Dedifferentiated amniotic fluid mesenchymal stem cell (primary cell): ENCODE data around the gene PSMA6.
"Not testable (repeated sequence)": the region's sequence is repeated elsewhere in the genome, so short reads cannot be mapped to it uniquely, and the experiment has no call there.

Experiments
- DNase-seq: peaks from one replicate; pipeline ENCODE4 v3.0.0-alpha.2; 2016; ENCODE audit errors: extremely low spot score

The PSMA6 gene

DNA sequence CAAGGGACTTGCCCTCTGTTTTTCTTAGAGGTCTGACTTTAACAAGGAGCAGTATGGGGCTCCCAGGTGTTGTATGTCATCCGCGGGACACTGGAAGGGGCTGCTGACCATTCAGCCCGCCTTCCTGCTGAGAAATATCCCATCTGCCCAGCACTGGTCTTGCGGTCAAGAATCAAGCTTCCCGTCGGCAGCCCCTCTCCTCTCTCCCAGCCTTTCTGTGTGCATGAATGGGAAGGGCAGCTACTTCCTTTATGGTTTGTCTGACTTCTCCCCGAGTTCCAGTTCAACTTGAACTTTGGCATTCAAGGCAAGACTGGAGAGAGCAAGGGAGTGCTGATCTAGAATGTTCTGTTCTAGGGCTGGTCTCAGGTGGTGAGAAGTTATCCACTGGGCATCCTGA lies 51.5 kb downstream of the PSMA6 start:
- no peak for DNase-seq

DNA sequence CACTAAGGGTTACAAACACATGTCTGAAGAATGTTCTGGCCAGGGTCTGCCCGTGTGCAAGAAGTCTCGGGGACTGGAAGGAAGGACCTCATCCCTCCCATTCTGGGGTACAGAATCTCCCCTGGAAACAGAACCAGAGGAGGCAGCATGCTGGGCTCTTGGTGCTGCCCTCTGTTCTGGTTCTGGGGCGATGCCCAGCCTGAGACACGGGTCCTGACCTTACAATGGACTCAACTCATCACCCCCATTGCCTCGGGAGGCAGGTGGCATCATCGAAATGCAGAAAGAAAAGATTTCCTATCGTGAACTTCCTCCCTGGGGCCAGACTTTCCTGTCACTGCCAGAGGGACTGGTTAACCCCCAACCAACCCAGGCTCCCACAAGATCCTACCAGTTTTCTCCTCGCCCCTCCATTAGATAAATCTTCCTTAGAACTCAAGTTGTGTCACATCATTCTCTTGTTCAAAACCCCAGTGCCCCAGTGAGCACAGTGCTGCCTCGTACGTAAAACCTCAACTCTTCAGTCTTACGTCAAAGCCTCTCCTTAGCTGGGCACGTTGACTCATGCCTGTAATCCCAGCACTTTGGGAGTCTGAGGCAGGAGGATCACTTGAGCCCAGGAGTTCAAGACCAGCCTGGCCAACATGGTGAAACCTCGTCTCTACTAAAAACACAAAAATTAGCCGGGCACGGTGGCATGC lies 52.1 kb downstream of the PSMA6 start:
- DNase-seq, result no peak

DNA sequence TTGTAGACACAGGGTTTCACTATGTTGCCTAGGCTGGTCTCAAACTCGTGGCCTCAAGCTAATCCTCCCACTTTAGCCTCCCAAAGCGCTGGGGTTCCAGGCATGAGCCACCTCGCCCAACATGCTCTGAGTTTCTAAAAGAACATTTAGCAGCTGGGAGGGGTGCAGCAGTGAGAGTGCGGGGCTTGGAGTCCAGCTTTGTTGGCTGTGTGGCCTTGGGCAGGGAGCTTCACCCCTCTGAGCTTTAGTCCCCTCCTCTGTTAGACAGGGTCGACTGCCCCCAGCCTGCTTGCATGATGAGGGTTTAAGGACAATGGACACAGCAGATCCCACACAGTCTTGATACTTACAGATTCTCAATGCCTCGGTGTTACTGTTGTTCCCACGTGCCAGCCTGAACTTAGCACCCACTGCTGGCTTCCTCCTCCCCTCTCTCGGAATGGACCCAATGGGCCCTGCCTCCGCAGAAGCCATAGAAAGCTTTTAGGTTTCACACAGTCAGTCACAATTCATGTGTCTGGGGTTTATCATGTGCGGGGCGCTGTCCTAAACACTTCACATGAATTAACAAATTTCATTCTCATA lies 54.6 kb downstream of the PSMA6 start:
- no peak for DNase-seq

DNA sequence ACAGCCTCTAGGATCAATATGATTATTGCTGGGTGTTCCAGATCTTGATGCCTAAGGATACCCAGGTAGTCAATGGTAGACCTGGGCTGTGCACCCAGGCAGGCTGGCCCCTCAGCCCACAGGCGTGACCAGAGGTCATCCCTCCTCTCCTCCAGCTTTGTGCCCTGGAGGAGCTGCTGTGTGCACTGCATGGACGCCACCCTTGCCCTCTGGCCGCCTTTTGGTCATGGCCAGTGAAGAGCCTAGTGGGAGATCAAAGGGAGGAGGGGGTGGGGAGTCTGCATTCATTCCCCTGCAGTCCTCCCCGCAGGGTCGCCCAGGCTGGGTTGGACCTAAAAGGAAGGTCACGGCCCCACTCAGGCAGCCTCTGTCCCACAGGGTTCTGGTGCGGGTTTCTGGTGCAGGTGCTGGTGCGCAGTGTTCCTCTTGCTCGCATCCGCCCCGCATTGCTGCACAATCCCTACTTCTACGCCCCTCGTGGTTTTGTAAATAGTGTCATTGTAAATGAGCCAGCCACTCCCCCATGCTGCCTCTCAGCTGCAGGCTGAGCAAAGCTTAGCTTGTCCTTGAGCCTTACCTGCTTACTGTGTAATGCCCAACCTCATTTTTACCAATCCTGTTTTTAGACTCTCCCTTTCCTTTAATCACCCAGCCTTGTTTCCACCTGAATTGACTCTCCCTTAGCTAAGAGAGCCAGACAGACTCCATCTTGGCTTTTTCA lies 55.3 kb downstream of the PSMA6 start:
- DNase-seq, result no peak

DNA sequence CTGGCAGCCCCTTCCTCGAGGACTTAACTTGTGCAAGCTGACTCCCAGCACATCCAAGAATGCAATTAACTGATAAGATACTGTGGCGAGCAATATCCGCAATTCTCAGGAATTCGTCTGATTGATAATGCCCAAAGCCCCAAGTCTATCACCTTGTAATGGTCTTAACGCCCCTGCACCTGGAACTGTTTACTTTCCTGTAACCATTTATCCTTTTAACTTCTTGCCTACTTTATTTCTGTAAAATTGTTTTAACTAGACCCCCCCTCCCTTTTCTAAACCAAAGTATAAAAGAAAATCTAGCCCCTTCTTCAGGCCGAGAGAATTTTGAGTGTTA lies 55.8 kb downstream of the PSMA6 start:
- DNase-seq, result not testable (repeated sequence)

DNA sequence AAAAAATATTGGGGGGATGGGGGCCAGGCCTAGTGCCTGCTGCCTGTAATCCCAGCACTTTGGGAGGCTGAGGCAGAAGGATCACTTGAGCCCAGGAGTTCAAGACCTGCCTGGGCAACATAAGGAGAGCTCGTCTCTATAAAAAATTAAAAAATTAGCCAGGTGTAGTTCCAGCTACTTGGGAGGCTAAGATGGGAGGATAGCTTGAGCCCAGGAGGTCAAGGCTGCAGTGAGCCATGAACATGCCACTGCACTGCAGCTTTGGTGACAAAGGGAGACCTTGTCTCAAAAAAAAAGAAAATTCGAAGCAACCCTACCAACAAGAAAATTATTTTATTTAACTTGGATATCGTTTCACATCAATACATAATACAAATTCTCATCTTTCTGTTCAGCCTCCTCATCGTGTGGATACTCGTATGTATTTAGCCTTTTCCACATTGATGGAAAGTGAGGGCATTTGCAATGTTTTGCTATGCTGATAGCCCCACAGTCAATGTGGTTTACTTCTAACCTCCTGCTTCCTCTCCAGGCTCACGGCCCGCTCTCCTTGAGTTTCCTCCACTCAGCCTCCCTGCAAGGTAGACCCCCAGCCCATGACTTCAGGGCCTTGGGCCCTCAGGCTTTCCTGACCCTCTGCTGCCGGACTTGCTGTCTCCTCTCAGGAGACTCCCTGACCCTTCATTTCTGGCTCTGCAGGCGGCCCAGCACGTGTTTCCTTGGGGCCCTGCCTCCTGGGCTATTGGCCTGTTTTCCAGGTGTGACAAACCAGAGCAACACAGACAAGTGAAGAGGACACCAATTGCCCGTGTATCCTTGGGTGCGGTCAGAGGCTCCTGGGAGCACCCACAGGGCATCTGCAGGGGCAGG lies 57.5 kb downstream of the PSMA6 start:
- no peak for DNase-seq

DNA sequence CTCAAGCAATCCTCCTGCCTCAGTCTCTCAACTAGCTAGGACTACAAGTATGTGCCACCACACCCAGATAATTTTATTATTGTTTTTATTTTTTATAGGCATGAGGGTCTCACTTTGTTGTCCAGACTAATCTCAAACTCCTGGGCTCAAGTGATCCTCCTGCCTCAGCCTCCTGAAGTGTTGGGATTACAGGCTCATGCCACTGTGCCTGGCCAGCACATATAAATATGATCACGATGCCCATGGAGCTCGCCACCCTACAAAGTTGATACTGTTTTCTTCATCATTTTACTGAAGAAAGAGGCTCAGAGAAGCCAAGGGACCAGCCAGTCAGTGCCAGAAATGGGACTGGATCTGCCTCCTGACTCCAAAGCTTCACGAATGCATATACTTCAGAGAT lies 59.3 kb downstream of the PSMA6 start:
- DNase-seq, result no peak

DNA sequence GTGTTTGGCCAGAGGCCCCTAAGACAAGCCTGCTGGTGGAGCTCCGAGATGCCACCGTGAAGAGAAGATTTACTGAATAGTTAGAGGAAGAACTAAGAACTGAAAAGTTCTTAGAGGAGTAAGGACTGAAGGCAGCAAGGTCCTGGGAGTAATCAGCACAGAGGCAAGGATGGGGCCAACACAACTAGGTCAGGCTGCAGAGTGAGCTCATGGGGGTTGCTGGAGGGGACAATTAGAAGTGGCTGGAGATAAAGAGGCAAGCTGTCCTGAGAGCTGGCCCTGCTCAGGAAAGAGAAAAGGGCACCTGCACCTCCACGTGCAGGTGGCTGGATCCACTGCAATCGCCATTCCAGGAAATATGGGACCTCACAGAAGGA lies 59.7 kb downstream of the PSMA6 start:
- no peak for DNase-seq

DNA sequence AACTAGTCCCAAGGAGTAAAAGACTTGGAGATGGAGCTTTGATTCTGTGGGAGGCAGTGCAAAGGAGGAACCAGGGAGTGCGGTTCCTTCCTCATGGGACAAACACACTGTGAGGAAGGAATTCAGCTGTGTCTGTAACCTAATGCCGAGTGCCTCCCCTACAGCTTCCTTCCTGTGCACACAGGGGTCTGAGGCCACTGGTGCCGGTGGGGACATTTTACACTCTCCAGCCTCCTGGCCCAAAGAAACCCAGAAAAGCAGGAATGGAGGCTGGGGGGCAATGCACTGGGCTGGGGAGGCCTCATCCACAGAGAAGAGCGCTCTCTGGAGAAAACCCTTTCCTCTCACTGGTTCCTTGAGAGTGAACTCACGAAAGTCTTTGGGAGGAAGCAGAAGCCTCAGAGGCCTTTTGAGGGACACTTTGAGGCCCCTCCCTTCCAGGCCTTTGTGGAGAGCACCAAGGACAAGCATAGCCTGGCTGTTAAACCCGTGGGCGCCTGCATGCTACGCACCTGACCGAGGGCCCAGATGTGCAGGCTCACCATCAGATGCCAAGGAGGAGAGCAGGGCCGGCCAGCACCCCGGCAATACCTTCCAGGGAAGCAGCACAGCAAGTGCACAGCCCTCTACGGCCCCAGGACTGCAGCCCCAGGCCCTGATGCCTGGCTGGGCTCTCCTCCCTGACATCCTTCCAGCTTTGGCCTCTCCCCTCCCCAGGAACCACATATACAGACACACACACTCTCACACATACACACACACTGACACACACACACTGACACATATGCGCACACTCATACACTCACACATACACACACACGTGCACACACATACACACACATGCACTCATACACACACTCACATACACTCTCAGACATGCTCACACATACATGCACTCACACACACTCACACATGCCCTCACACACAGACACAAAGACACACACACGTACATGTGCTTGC lies 60.4 kb downstream of the PSMA6 start:
- no peak for DNase-seq

DNA sequence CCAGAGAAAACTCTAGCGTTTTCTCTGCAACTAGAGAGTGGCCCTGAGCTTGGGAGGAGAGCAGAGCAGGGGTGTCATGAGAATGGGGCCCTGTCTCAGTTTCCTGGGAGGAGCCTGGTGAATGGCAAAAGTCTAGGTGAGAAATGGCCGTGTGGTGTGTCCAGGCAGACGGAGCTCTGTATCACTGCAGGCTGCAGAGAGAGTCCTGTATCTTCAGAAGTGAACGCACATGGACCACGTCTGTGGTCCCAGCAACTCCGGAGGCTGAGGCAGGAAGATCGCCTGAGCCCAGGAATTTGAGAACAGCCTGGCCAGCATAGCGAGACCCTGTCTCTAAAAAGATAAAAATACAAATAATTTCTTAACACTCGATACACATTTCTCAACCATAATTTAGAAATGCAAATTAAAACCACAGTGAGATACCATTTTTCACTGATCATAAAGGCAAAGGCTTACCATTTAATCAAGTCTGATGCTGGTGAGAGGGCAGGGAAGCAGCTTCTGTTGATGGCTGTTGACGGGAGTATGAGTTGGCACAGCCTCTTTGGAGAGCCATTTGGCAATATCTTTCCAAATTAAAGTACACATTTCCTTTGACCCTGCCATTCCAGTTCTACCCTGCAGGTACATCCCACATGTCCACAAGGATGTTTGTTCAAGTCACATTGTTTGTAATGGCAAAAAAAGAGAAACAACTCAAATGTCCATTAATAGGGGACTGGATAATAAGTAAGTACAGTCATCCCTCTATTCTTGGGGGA lies 61.4 kb downstream of the PSMA6 start:
- DNase-seq, result no peak

DNA sequence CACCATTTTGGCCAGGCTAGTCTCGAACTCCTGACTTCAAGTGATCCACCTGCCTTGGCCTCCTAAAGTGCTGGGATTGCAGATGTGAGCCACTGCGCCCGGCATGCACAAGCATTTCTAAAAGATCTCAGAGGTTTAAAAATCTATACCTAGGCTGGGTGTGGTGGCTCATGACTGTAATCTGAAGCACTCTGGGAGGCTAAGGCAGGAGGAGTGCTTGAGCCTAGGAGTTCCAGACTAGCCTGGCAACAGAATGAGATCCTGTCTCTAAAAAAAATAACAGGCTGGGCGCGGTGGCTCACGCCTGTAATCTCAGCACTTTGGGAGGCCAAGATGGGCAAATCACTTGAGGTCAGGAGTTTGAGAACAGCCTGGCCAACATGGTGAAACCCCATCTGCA lies 63.1 kb downstream of the PSMA6 start:
- DNase-seq, result not testable (repeated sequence)

DNA sequence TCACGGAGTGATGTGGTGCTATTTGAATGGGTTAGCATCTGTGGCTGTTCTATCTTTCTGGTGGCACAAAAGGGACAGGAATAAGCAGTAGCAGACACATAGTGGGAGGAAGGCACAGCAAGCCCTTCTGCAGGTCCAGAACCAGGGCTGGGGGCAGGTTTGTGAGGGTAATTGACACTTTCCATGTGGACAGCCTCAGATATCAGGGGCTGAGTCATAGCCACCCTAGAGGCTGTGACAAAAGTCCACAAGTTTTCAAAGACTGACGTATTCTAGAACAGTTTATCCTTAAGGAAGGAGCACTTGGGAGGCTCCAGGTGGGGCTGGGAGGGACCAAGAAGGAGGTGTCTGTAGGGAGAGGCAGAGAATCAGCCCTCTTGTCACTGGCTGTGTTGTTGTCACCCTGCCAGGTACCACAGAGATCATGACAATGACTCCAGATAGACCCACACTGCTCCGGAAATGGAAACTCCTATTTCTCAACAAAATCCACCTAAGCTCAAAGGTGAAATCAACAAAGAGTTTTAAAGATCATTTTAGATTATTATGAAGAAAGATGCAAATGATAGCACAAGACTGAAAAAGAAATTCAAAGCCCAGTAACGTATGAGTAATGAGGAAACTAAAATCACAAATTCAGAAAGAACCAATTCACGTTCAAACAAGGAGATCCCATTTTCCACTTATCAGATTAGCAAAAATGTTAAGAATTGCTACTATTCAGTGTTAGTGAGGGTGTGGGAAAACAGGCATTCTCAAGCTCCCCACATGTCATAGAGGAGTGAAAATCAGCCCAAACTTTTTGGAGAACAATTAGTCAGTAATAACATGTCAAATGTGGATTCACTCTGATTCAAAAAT lies 64.0 kb downstream of the PSMA6 start:
- peak; percentile 52 for DNase-seq

DNA sequence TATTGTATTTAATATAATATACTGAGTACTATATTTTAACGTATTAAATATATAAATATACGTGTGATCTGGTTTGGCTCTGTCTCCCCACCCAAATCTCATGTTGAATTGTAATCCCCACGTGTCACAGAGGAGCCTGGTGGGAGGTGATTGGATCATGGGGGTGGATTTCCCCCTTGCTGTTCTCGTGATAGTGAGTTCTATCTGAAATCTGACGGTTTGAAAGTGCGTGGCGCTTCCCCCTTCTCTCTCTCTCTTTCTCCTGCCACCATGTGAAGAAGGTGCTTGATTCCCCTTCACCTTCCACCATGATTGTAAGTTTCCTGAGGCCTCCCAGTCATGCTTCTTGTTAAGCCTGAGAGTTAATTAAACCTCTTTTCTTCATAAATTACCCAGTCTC lies 67.5 kb downstream of the PSMA6 start:
- not testable (repeated sequence) for DNase-seq

DNA sequence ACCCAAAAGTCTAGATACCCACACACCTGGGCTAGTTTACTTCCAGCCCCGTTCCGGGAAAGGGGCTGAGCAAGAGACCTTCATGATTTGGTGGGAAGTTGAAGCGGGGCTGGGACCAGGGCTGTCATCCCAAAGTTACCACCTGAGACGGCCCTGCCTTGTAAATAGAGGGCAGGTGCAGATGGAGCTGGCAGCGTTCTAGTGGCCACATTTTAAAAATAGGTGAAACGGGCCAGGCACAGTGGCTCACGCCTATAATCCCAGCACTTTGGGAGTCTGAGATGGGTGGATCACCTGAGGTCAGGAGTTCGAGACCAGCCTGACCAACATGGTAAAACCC lies 68.9 kb downstream of the PSMA6 start:
- DNase-seq, result no peak

DNA sequence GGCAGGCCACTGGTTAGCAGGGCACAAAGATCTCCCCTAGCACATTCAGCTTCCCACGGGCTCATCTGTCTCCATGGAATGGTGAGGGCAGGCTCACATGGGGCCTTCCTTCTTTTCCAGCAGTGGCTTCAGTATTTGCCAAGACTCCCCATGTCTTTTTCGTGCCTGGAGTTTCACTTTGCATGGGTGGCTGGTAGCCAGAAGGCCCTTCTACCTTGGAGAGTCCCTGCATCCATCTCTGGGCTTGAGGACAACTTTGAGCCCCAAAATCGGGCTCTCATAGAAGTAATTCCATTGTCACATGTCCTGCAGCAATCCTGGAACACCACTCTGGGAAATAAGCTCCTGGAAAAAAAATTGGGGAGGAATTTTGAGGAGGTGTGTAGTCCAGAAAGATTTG lies 70.3 kb downstream of the PSMA6 start:
- DNase-seq, result no peak

DNA sequence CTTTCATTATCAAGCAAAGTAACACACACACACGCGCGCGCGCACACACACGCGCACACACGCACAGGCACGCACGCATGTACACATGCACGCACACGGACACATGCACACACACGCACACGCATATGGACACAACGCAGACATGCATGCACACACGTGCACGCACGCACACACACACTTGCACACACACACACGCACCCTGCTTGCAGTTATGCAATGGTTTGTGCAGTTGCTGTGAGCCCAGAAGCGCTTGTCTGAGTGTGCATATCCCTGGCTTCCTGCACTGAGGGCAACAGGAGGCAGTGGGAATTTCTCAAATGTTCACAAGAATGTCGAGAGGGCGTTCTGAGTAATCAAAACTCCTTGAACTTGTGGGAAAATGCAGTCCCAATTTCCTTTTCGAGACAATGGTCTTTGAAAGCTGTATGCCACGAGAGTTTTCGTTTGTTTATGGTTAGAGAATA lies 70.8 kb downstream of the PSMA6 start:
- no peak for DNase-seq

DNA sequence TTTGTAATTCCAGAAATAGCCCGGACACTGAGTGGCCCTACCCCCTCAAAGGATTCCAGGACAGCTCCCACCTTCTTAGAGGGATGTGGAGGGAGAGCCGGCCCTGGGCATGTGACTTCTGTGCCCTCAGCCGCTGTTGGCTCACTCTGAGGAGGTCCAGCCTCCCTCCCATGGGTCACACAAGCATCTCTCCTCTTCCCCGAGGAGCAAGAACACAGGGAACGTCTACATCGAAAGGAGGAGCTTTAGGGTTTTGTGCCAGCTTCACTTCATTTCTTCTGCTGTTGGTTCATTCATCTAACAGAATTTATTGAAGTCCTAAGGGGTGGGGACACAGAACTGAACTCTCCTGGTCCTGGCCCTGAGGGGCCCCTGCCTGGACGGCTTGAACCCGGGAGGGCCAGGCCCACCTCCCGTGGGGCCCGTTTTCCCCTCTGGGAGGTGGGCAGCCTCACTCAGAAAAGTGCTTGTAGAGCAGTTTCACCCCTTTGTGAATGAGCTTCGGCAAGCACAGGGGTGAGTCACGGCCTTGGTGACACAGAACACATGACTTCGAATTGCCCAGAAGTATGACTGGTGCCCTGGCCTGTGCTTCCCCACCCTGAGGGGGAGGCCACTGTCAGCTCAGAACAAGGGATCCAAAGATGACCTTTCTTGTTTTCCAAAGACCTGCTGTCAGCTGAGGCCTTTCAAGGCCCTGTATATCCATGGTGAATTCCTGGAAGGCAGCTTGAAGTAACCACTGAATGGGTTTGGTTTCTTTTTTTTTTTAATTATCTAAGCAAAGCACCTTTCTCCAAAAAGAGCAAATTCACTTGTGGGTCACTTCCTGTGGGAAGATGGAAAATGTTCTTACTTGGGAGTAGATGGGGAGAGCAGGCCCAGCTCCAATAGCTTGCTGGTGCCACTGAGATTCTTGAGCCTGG lies 73.2 kb downstream of the PSMA6 start:
- DNase-seq, result peak; percentile 58

DNA sequence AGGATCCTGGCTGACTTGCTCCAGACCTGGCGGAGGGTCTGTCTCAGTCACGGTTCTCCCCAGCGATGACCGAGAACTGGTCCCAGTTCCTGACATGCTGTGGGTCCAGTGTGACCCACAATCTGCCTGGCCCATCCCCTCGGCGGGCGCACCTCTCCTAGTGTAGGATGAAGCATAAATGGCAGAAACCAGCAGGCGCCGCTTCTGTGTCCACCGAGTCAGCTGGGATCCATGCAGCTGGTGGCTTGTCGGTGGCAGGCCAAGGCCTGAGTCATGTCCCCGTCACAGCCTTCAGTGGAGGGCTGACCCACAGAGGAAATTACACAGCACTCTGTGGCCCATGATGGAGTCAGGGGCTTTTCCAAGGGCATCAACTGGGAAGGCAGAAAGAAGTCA lies 73.9 kb downstream of the PSMA6 start:
- DNase-seq, result no peak
